IPS-18a (cell line): ENCODE results near the gene UTY.

Experiments used
- H3K27ac ChIP-seq: one replicate; pipeline ENCODE4 v1.5.1; 2013; ENCODE audit warnings: low read length
- H3K27me3 ChIP-seq: one replicate; pipeline ENCODE4 v1.6.1; 2013; ENCODE audit warnings: mild to moderate bottlenecking, low read length; ENCODE audit not compliant: control insufficient read depth, insufficient read depth
- H3K36me3 ChIP-seq: one replicate; pipeline ENCODE4 v1.6.1; 2013; ENCODE audit warnings: low read depth, low read length; ENCODE audit not compliant: control insufficient read depth
- H3K4me1 ChIP-seq: one replicate; pipeline ENCODE4 v1.6.1; 2013; ENCODE audit warnings: low read depth, low read length; ENCODE audit not compliant: control insufficient read depth
- H3K4me3 ChIP-seq: one replicate; pipeline ENCODE4 v1.5.1; 2013; ENCODE audit warnings: low read length
- H3K9ac ChIP-seq: one replicate; pipeline ENCODE4 v1.6.1; 2013; ENCODE audit warnings: mild to moderate bottlenecking, low read length, moderate library complexity
- H3K9me3 ChIP-seq: one replicate; pipeline ENCODE4 v1.6.1; 2013; ENCODE audit warnings: low read depth, low read length; ENCODE audit not compliant: control insufficient read depth

UTY gene

GRCh38 chrY:13443146-13443545 lies 36.7 kb downstream of the UTY start:
- H3K4me1 ChIP-seq: no peaks in the 10 kb centered on the region
- H3K27me3 ChIP-seq: no peaks in the 10 kb centered on the region
- no peaks in the 10 kb centered on the region for H3K9me3 ChIP-seq
- no peaks in the 10 kb centered on the region for H3K36me3 ChIP-seq
- no peak overlapping the region for H3K9ac ChIP-seq
- H3K4me3 ChIP-seq: no peak overlapping the region
- no peak overlapping the region for H3K27ac ChIP-seq

- no peaks in the 10 kb centered on the region for H3K36me3 ChIP-seq
- H3K4me3 ChIP-seq: no peak overlapping the region
- no peaks in the 10 kb centered on the region for H3K4me1 ChIP-seq
- H3K27me3 ChIP-seq: no peaks in the 10 kb centered on the region
- H3K9ac ChIP-seq: no peak overlapping the region
- no peaks in the 10 kb centered on the region for H3K9me3 ChIP-seq
- H3K27ac ChIP-seq: no peak overlapping the region
These were observed 39.0 kb downstream of the UTY start for GRCh38 chrY:13440811-13441210.

- Histone ChIP-seq H3K4me3 (no peak overlapping the region), H3K4me1 (no peaks in the 10 kb centered on the region), H3K9me3 (no peaks in the 10 kb centered on the region), H3K9ac (no peak overlapping the region), H3K36me3 (no peaks in the 10 kb centered on the region), H3K27ac (no peak overlapping the region), H3K27me3 (no peaks in the 10 kb centered on the region)
These were observed 43.6 kb downstream of the UTY start for GRCh38 chrY:13435968-13436937.

- H3K9ac ChIP-seq: no peak overlapping the region
- no peaks in the 10 kb centered on the region for H3K36me3 ChIP-seq
These were observed 44.4 kb downstream of the UTY start for GRCh38 chrY:13435206-13435967.

GRCh38 chrY:13432293-13433025 lies 47.4 kb downstream of the UTY start:
- Histone ChIP-seq H3K27me3 (no peaks in the 10 kb centered on the region), H3K4me3 (no peak overlapping the region), H3K9me3 (no peaks in the 10 kb centered on the region), H3K27ac (no peak overlapping the region), H3K4me1 (no peaks in the 10 kb centered on the region), H3K36me3 (no peaks in the 10 kb centered on the region), H3K9ac (no peak overlapping the region)

More at GRCh38 chrY:13435206-13435967, 44.4 kb downstream of the UTY start:
- H3K27ac ChIP-seq: no peak overlapping the region
- H3K27me3 ChIP-seq: no peaks in the 10 kb centered on the region
- H3K4me1 ChIP-seq: no peaks in the 10 kb centered on the region
- no peaks in the 10 kb centered on the region for H3K9me3 ChIP-seq
- no peak overlapping the region for H3K4me3 ChIP-seq

GRCh38 chrY:13429551-13429950 lies 50.3 kb downstream of the UTY start:
- H3K9me3 ChIP-seq: no peaks in the 10 kb centered on the region
- H3K36me3 ChIP-seq: no peaks in the 10 kb centered on the region
- no peaks in the 10 kb centered on the region for H3K27me3 ChIP-seq
- no peak overlapping the region for H3K9ac ChIP-seq
- H3K27ac ChIP-seq: no peak overlapping the region
- no peaks in the 10 kb centered on the region for H3K4me1 ChIP-seq
- no peak overlapping the region for H3K4me3 ChIP-seq

GRCh38 chrY:13423281-13423732 lies 56.5 kb downstream of the UTY start:
- Histone ChIP-seq H3K4me3 (no peak overlapping the region), H3K27me3 (no peaks in the 10 kb centered on the region)

GRCh38 chrY:13416869-13417661 lies 62.8 kb downstream of the UTY start:
- Histone ChIP-seq H3K4me3 (no peak overlapping the region), H3K27ac (no peak overlapping the region), H3K9me3 (no peaks in the 10 kb centered on the region), H3K4me1 (no peaks in the 10 kb centered on the region), H3K36me3 (no peaks in the 10 kb centered on the region), H3K9ac (no peak overlapping the region), H3K27me3 (no peaks in the 10 kb centered on the region)

More at GRCh38 chrY:13423281-13423732, 56.5 kb downstream of the UTY start:
- Histone ChIP-seq H3K9me3 (no peaks in the 10 kb centered on the region), H3K36me3 (no peaks in the 10 kb centered on the region), H3K27ac (no peak overlapping the region), H3K9ac (no peak overlapping the region), H3K4me1 (no peaks in the 10 kb centered on the region)

GRCh38 chrY:13415556-13415955 lies 64.3 kb downstream of the UTY start:
- H3K4me1 ChIP-seq: no peaks in the 10 kb centered on the region
- H3K27me3 ChIP-seq: no peaks in the 10 kb centered on the region
- H3K36me3 ChIP-seq: no peaks in the 10 kb centered on the region
- H3K9me3 ChIP-seq: no peaks in the 10 kb centered on the region
- H3K27ac ChIP-seq: no peak overlapping the region
- H3K4me3 ChIP-seq: no peak overlapping the region
- H3K9ac ChIP-seq: no peak overlapping the region

GRCh38 chrY:13398876-13399275 lies 81.0 kb downstream of the UTY start:
- H3K9ac ChIP-seq: no peak overlapping the region
- no peaks in the 10 kb centered on the region for H3K9me3 ChIP-seq
- no peaks in the 10 kb centered on the region for H3K27me3 ChIP-seq
- H3K4me1 ChIP-seq: no peaks in the 10 kb centered on the region
- no peak overlapping the region for H3K4me3 ChIP-seq
- no peak overlapping the region for H3K27ac ChIP-seq
- H3K36me3 ChIP-seq: no peaks in the 10 kb centered on the region
